Peyer's patch (tissue), 4 donors: Measurements from ENCODE around the gene PAH.

Source experiments
- CTCF ChIP-seq, 6 experiments: fragments of 450-650 bp in 4 of 6; fragments of 200-600 bp in 2 of 6; sonication (generic) in 1 of 6; IDR thresholded peaks; one replicate each; pipeline ENCODE4 v1.5.1; 2017 to 2019; ENCODE audit warnings: antibody characterized with exemption in 6 of 6, mild to moderate bottlenecking in 3 of 6, moderate library complexity in 1 of 6
- POLR2A ChIP-seq, 2 donors: fragments of 450-650 bp; IDR thresholded peaks; one replicate each; pipeline ENCODE4 v1.5.1; 2017; ENCODE audit warnings: antibody characterized with exemption in 2 of 2, mild to moderate bottlenecking in 2 of 2, moderate library complexity in 2 of 2

- no peak for TF ChIP-seq CTCF (IDR thresholded peaks at IDR 0.05)
- no peak for TF ChIP-seq POLR2A (IDR thresholded peaks at IDR 0.05)
Measured at GRCh38 chr12:102821149-102821548, 95.9 kb downstream of the PAH start.
